SJCRH30 (cell line): ENCODE measurements around the gene ZNF316. TPM values are rescaled to one million over a fixed set of nuclear protein-coding genes. Genes with fewer than 3 reads are reported as not detected.
A peak's percentile ranks its signal among the peaks of the same experiment; 100 is the strongest.

Source experiments
- DNase-seq, 2 experiments: peaks; one replicate each; pipeline ENCODE4 v3.0.0-alpha.2; 2015 to 2020
- H3K27ac ChIP-seq: fragments of 250-450 bp; sonication (Bioruptor Pico); 2 replicates; pipeline ENCODE4 v1.5.1; 2020; ENCODE audit warnings: mild to moderate bottlenecking, moderate library complexity
- H3K27me3 ChIP-seq: fragments of 250-450 bp; sonication (Bioruptor Pico); 2 replicates; pipeline ENCODE4 v1.5.1; 2020; ENCODE audit warnings: mild to moderate bottlenecking, moderate library complexity
- H3K36me3 ChIP-seq: fragments of 250-450 bp; sonication (Bioruptor Pico); 2 replicates; pipeline ENCODE4 v1.5.1; 2020; ENCODE audit warnings: mild to moderate bottlenecking, moderate library complexity
- H3K4me1 ChIP-seq: fragments of 250-450 bp; sonication (Bioruptor Pico); 2 replicates; pipeline ENCODE4 v1.5.1; 2020; ENCODE audit warnings: mild to moderate bottlenecking, moderate library complexity
- H3K4me3 ChIP-seq: fragments of 250-450 bp; sonication (Bioruptor Pico); 2 replicates; pipeline ENCODE4 v1.5.1; 2020; ENCODE audit warnings: mild to moderate bottlenecking, moderate library complexity
- H3K9me3 ChIP-seq: fragments of 250-450 bp; sonication (Bioruptor Pico); replicated peaks from 2 replicates; pipeline ENCODE4 v1.5.1; 2020; ENCODE audit warnings: mild to moderate bottlenecking, moderate library complexity
- total RNA-seq: library from RNA; depleted of rRNA; stranded (reverse); fragments of >200 nt; shearing (Covaris generic); gene quantifications from 2 replicates; pipeline ENCODE4 v1.2.3, GENCODE V29; 2014; rRNA removed

The ZNF316 gene
- total RNA-seq: 16.0 and 16.2 TPM in 2 replicates

DNA sequence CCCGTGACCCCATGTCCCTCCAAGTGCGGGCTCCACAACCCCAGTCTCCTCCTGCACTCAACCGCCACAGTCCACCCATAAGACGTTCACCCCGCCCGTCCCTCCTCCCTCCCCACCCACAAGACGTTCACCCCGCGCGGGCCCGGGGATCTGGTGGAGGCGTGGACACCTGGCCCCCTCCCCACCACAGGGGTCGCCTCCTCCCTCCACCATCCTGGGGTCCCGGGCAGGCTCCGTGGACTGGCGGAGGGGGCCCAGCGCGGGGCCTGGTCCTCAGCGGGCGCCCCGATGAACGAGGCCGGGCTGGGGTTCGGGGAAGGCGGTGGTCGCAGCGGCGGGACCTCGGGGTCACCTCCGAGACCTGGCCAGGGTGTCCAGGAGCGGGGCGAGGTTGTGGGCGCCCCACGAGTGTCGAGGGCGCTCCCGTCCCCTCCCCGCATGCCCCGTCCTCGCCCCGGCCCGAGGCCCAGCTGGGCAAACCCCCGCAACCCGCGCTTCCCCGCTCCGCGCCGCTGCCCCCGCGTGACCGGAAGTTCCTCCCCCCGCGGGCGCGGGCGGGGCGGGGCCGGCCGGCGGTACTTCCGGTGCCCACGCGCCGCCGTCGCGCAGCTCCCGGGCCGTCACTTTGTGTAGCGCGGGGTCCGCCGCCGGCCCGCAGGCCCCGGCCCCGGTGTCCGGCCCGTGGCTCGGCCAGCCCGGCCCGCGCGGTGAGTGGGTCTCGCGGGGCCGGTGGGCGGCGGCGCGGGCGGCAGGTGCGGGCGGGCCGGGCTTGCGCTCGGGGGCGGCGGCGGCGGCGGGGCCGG lies at the start of gene ZNF316:
TSS of gene ZNF316 (plus strand) at position 578 of the 803 bp plus-strand sequence. CDS start 5,092 bp downstream, outside the sequence.
- Histone ChIP-seq H3K9me3 (no peaks in the 10 kb centered on the region), H3K36me3 (peaks cover 27% of the 10 kb centered on the region), H3K4me3 (peak within 1 kb of the TSS; percentile 98), H3K27me3 (peaks cover 3% of the 10 kb centered on the region; the same call in 1 of the 2 replicates), H3K4me1 (peaks cover 4% of the 10 kb centered on the region; the same call in 1 of the 2 replicates), H3K27ac (peak within 1 kb of the TSS; percentile 59)
- peak; percentile 56 to 62 for DNase-seq

DNA sequence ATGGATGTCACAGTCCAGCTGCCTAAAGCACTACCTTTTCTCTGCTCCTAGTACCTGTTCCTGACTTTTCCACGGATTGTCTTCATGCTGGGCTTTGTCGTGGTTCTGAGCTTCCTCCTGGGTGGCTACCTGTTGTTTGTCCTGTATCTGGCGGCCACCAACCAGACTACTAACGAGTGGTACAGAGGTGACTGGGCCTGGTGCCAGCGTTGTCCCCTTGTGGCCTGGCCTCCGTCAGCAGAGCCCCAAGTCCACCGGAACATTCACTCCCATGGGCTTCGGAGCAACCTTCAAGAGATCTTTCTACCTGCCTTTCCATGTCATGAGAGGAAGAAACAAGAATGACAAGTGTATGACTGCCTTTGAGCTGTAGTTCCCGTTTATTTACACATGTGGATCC lies 48.6 kb upstream of the ZNF316 start:
- H3K4me3 ChIP-seq: no peak overlapping the region
- H3K36me3 ChIP-seq: peaks cover 21% of the 10 kb centered on the region
- 0 out of 2 replicates have a peak, but pooled peaks cover 2% of the 10 kb centered on the region for H3K4me1 ChIP-seq
- H3K27me3 ChIP-seq: no peaks in the 10 kb centered on the region
- DNase-seq: no peak
- H3K9me3 ChIP-seq: no peaks in the 10 kb centered on the region
- no peak overlapping the region for H3K27ac ChIP-seq

DNA sequence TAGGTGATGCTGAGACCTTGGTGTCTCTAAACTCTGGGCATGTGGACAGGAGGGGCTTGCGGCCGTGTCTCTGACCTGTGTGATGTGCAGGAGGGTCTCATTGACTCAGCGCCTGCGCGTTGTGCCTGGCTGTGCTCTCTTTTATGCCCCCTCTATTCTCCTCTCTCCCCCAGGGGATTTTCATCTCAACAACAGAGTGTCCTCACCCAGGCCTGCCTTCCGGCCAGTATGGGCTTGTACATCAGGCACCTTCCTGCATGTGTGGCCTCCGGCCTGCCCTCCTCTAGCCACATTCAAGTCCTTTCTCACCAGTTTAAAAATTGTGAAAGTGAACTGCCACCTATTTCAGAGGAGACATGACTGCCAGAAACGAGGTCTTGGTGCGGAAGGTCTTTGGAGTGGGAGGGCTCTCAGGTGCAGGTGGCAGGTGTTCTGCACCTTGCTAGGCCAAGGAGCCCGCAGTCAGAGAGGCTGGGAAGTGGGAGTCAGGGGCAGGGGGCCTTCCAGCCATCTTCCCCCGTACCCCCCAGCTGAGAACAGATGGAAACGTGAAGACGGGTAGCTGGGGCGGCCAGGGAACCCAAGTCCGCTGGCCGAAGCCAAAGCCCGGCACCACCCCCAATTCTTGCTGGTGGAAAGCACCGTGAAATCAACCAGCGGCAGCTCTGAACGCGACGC lies 47.8 kb upstream of the ZNF316 start:
- Histone ChIP-seq H3K27me3 (no peaks in the 10 kb centered on the region), H3K4me3 (peak overlapping the region; percentile 82), H3K9me3 (no peaks in the 10 kb centered on the region), H3K4me1 (0 out of 2 replicates have a peak, but pooled peaks cover 2% of the 10 kb centered on the region), H3K36me3 (peaks cover 22% of the 10 kb centered on the region), H3K27ac (no peak overlapping the region)
- DNase-seq: no peak

DNA sequence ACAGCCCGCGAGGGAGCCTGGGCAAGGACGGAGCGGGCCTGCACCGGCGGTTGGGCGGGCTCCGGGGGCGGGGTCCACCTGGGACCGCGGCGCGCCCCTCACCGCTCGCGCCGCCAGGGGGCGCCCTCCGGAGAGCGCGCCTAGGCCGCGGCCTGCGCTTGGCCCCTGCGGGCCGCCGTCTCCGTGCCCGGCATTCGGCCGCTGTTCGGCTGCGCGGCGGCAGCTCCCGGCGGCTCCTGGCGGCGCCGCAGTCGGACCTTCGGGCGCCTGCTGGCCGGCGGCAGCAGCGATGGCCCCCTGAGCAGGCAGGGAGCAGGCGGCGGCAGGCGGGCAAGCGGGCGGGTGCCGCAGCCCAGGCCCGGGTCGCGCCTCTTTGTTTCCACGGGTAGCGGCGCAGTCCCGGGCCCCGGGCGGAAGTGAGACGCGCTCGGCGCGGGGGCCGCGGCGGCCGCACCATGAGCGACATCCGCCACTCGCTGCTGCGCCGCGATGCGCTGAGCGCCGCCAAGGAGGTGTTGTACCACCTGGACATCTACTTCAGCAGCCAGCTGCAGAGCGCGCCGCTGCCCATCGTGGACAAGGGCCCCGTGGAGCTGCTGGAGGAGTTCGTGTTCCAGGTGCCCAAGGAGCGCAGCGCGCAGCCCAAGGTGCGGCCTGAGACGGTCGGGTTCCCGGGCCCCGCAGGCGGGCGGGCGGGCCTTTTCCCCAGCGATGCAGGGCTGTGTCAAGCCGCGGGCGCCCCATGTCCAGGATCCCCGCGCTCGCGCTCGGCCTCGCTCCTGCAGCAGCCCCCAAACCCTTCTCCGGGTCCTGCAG lies 47.1 kb upstream of the ZNF316 start, which contains the start of gene INTS15:
TSS of gene INTS15 (plus strand) at position 193 of the 816 bp plus-strand sequence. CDS start at position 456, 263 bp downstream.
- peak; percentile 69 to 85 for DNase-seq
- no peaks in the 10 kb centered on the region for H3K27me3 ChIP-seq
- H3K9me3 ChIP-seq: no peaks in the 10 kb centered on the region
- no peak within 1 kb of the TSS; the same call in 1 of the 2 replicates for H3K27ac ChIP-seq
- H3K4me3 ChIP-seq: peak within 1 kb of the TSS; percentile 82
- peaks cover 25% of the 10 kb centered on the region for H3K36me3 ChIP-seq
- H3K4me1 ChIP-seq: 0 out of 2 replicates have a peak, but pooled peaks cover 2% of the 10 kb centered on the region

DNA sequence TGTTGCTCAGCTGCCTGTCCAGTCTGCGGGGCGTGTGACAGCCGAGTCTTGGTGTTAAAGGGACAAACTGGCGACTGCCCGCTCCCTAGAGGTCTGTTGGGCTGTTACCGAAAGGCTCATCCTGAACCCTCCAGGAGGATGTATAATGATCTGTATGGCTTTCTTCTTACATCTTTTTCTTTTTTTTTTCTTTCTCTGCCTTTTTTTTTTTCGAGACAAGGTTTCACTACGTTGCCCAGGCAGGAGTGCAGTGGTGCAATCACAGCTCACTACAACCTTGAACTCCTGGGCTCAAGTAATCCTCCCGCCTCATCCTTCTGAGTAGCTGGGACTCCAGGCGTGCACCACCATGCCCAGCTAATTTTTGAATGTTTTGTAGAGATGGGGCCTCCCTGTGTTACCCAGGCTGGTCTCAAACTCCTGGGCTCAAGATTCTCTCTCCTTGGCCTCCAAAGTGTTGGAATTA lies 46.4 kb upstream of the ZNF316 start:
- no peak for DNase-seq
- H3K4me1 ChIP-seq: 0 out of 2 replicates have a peak, but pooled peaks cover 2% of the 10 kb centered on the region
- no peak overlapping the region for H3K27ac ChIP-seq
- no peaks in the 10 kb centered on the region for H3K9me3 ChIP-seq
- H3K4me3 ChIP-seq: peak overlapping the region; percentile 82
- no peaks in the 10 kb centered on the region for H3K27me3 ChIP-seq
- peaks cover 31% of the 10 kb centered on the region for H3K36me3 ChIP-seq

DNA sequence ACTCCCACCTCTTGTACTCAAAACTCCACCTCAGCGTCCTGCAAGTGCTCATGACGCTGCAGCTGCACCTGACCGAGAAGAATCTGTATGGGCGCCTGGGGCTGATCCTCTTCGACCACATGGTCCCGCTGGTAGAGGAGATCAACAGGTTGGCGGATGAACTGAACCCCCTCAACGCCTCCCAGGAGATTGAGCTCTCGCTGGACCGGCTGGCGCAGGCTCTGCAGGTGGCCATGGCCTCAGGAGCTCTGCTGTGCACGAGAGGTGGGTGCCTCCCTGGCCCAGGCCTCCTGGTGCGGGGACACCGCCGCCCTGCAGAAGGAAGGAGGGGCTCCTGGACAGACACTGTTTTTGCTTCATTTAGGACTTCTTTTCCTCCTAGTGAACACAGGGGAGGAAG lies 37.0 kb upstream of the ZNF316 start:
- H3K27me3 ChIP-seq: no peaks in the 10 kb centered on the region
- H3K9me3 ChIP-seq: no peaks in the 10 kb centered on the region
- H3K4me1 ChIP-seq: no peaks in the 10 kb centered on the region
- no peak overlapping the region for H3K4me3 ChIP-seq
- H3K27ac ChIP-seq: no peak overlapping the region
- peaks cover 31% of the 10 kb centered on the region for H3K36me3 ChIP-seq
- no peak for DNase-seq

DNA sequence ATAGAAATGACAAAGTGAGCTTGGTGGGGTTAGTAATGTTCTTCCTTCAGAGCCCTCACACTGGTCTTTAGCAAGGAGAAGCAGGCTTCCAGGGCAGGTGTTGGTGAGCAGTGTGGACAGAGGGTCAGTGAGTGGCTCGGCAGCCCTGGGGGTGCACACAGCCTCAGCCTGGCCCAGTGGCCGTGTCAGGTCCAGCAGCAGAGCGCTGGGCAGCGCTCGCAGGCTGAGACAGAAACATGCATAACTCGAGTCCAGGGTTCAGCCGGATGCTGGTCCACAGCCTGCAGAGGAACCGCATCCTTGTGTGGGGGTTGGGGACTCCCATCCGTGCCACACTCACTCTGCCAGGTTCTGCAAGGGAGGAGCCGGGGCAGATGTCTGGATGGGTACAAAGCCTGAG lies 32.7 kb upstream of the ZNF316 start:
- no peaks in the 10 kb centered on the region for H3K4me1 ChIP-seq
- no peak overlapping the region for H3K4me3 ChIP-seq
- peaks cover 13% of the 10 kb centered on the region; the same call in 1 of the 2 replicates for H3K36me3 ChIP-seq
- H3K9me3 ChIP-seq: no peaks in the 10 kb centered on the region
- no peaks in the 10 kb centered on the region for H3K27me3 ChIP-seq
- DNase-seq: no peak
- H3K27ac ChIP-seq: no peak overlapping the region

DNA sequence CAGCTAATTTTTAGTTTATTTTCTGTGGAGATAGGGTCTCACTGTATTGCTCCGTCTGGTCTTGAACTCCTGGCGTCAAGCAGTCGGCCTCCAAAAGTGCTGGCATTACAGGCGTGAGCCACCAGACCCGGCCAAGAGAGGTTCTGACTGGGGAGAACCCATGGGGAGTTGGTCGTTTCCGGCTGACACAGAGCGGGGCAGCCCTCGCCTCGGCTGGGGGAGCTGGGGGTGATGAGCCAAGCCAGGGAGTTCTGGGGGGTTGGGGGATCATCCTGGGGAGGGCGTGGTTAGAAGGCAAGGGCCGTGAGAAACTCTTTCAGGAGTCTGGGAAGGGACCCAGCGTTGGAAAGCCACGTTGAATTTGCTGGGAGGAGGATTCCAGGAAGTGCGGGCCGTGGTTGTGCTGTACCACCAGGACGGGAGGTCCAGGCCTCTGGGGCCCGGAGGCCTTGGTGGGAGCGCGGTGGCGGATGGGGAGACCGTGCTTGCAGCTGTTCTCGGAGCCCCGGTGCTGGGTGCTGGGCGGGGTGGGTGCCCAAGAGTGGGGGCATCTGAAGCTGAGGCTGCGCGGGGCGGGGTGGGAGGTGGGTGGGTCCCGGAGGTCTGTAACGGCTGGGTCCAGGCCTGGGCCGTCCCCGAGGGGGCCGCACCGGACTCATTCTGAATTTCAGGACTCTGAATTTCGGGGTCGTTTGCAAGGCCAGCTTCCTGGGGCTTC lies 30.1 kb upstream of the ZNF316 start:
- no peaks in the 10 kb centered on the region for H3K9me3 ChIP-seq
- H3K4me3 ChIP-seq: no peak overlapping the region
- DNase-seq: no peak
- peaks cover 6% of the 10 kb centered on the region; the same call in 1 of the 2 replicates for H3K36me3 ChIP-seq
- no peaks in the 10 kb centered on the region for H3K4me1 ChIP-seq
- no peaks in the 10 kb centered on the region for H3K27me3 ChIP-seq
- H3K27ac ChIP-seq: no peak overlapping the region

DNA sequence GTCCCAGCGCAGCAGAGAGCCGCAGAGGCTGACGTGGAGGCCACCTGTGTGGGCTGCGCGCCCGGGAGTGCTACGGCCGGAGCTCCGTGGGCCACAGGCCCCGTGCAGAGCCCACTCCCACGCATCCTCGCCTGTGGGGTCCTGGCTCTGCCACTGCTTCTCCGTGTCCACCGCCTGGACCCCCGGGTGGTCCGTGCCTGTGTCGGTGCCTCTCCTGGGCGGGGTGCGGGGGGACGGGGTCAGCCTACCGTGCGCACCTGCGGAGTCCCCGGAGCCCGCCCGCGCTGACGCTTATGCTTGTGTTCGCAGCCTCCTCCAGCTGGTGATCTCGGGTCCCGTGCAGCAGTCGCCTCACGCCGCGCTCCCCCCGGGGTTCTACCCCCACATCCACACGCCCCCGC lies 29.5 kb upstream of the ZNF316 start:
- no peaks in the 10 kb centered on the region for H3K36me3 ChIP-seq
- H3K27ac ChIP-seq: no peak overlapping the region
- H3K4me1 ChIP-seq: no peaks in the 10 kb centered on the region
- no peaks in the 10 kb centered on the region for H3K27me3 ChIP-seq
- DNase-seq: no peak
- H3K4me3 ChIP-seq: no peak overlapping the region
- H3K9me3 ChIP-seq: no peaks in the 10 kb centered on the region

DNA sequence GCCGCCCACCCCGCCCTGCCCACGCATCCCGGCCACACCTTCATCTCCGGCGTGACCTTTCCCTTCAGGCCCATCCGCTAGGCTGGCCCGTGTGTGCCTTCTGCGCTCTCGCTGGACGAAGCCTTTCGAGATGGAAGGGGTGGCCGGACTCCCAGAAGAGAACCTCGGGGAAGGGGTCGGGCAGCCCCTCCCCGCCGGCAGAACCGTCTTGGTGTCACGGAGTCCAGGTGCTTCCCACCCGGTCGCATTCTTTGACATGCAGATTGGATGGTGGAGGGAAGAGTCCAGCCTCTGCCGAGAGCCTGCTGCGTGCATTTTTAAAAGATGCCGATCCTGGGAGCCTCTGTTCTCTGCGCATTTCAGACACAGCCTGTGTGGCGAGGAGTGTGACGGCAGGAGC lies 29.0 kb upstream of the ZNF316 start:
- no peak overlapping the region for H3K4me3 ChIP-seq
- H3K4me1 ChIP-seq: no peaks in the 10 kb centered on the region
- no peaks in the 10 kb centered on the region for H3K27me3 ChIP-seq
- H3K27ac ChIP-seq: no peak overlapping the region
- H3K9me3 ChIP-seq: no peaks in the 10 kb centered on the region
- DNase-seq: no peak
- H3K36me3 ChIP-seq: no peaks in the 10 kb centered on the region

DNA sequence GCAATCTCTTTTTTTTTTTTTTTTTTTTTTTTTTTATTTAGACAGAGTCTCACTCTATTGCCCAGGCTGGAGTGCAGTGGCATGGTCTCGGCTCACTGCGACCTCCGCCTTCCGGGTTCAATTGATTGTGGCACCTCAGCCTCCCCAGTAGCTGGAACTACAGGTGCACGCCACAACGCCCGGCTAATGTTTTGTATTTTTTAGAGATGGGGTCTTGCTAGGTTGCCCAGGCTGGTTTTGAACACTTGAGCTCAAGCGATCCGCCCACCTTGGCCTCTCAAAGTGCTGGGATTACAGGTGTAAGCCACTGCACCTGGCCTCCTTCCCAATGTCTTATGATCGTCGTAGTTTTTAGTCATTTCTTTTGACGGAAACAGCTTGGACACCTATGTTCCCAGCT lies 28.3 kb upstream of the ZNF316 start:
- DNase-seq: no peak
- no peak overlapping the region for H3K27ac ChIP-seq
- no peak overlapping the region for H3K4me3 ChIP-seq
- H3K4me1 ChIP-seq: no peaks in the 10 kb centered on the region
- no peaks in the 10 kb centered on the region for H3K9me3 ChIP-seq
- H3K27me3 ChIP-seq: no peaks in the 10 kb centered on the region
- no peaks in the 10 kb centered on the region for H3K36me3 ChIP-seq

DNA sequence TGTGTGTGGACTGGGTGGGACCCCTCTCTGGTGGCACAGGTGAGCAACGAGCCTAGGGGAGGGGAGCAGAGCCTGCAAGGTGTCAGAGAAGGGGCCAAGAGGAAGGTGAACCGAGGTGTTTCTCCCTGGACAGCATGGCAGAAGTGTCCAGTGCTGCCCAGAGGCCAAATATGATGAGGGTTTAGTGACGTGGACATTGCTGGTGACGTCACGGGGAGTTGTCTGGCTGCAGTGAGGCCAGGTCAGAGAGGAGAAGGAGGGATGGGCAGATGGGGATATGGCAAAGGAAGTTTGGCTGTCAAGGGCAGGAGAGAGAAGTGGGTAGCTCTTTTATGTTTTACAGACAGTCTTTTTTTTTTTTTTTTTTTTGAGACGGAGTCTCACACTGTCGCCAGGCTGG lies 24.3 kb upstream of the ZNF316 start:
- H3K27ac ChIP-seq: no peak overlapping the region

DNA sequence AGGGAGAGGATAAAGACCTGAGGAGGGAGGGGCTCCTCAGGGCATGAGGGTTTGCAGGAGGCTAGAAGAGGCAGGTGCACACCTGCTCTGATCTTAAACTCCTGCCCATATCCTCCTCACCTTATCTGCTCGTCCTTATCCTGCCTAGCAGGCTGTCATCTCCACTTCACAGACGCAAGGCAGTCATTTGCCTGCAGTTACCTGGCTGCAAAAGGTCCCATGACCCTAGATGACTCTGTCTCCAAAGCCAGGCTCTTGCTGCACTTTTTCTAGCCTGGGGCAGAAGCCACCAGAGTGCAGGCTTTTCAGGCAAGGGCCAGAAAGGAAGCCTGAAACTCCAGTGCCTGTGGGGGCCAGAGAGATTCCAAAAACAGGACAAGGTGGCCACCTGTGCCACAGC lies 23.4 kb upstream of the ZNF316 start:
- Histone ChIP-seq H3K27me3 (no peaks in the 10 kb centered on the region), H3K4me1 (peaks cover 4% of the 10 kb centered on the region; the same call in 1 of the 2 replicates), H3K4me3 (no peak overlapping the region), H3K27ac (no peak overlapping the region), H3K9me3 (no peaks in the 10 kb centered on the region), H3K36me3 (no peaks in the 10 kb centered on the region)
- no peak for DNase-seq

More for the DNA sequence above, 24.3 kb upstream of the ZNF316 start:
- Histone ChIP-seq H3K4me3 (no peak overlapping the region), H3K27me3 (no peaks in the 10 kb centered on the region), H3K9me3 (no peaks in the 10 kb centered on the region), H3K4me1 (peaks cover 4% of the 10 kb centered on the region; the same call in 1 of the 2 replicates), H3K36me3 (no peaks in the 10 kb centered on the region)
- no peak for DNase-seq
